ENCODE results near the gene LSS. TPM values are rescaled to one million over a fixed set of nuclear protein-coding genes. Genes with fewer than 3 reads are reported as not detected.

The LSS gene
- total RNA-seq, 2 donors from 2014 or later, result 30.8 to 43.8 TPM

DNA sequence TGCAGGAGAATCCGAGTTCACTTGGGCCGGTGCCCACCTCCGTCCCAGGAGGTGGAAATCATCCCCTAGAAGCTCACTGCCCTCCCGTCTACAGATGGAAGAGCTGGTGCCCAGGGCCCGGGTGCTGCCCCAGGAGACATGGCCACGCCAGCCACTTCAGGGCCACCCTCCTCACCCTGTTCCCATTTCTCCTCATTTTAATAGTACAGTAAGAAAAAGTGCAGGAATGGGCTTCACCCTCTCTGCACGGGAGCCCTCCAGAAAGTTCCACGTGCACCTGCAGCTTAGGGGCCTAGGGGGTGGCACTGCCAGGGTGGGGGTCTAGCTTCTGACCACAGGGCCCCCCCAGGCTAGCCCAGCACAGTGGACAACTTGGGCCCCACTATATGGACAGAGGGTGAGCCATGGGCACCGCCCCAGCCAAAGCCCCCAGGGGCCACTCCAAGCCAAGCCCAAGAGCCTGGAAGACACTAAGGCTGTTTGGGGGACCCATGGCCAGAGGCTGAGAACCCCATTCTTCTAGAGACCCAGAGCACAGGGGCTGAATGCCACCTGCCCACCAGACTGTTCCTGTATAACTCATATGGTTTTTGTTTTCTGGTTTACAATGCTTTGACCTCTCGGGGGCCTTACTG is 69.8 kb downstream of the LSS start:
- Mint-ChIP-seq H3K27me3 (peaks cover 8% of the 10 kb centered on the region), H3K9me3 (no peaks in the 10 kb centered on the region), H3K27ac (no peak overlapping the region), H3K4me1 (no peaks in the 10 kb centered on the region), H3K36me3 (ENCODE audit: low read depth) (no peaks in the 10 kb centered on the region), H3K4me3 (no peak overlapping the region)
- ATAC-seq (replicated peaks), result no peak

DNA sequence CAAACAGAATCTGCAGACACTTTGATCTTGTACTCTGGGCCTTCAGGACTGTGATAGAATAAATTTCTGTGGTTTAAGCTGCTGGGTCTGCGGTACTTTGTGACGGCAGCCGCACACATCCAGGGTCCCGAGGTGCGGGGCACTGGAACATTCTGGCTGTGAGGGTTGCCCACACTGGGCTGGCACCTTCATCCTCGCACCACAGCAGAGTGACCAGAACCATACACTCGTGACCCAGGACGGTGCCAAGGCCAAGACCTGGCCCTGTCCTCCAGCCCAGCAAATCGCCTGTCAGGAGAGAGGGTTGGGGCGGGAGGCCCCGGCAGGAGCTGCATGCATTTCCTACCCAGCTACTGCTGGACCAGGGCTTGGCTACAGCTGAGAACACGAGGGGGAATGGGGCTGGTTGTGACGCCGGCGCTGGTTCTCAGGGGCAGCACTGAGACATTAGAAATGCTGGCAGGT is 70.6 kb downstream of the LSS start:
- H3K27ac Mint-ChIP-seq, result no peak overlapping the region
- H3K27me3 Mint-ChIP-seq, result peaks cover 3% of the 10 kb centered on the region
- H3K4me3 Mint-ChIP-seq, result no peak overlapping the region
- no peaks in the 10 kb centered on the region for H3K4me1 Mint-ChIP-seq
- no peak for ATAC-seq (replicated peaks)
- H3K36me3 Mint-ChIP-seq (ENCODE audit: low read depth), result no peaks in the 10 kb centered on the region
- H3K9me3 Mint-ChIP-seq, result no peaks in the 10 kb centered on the region

DNA sequence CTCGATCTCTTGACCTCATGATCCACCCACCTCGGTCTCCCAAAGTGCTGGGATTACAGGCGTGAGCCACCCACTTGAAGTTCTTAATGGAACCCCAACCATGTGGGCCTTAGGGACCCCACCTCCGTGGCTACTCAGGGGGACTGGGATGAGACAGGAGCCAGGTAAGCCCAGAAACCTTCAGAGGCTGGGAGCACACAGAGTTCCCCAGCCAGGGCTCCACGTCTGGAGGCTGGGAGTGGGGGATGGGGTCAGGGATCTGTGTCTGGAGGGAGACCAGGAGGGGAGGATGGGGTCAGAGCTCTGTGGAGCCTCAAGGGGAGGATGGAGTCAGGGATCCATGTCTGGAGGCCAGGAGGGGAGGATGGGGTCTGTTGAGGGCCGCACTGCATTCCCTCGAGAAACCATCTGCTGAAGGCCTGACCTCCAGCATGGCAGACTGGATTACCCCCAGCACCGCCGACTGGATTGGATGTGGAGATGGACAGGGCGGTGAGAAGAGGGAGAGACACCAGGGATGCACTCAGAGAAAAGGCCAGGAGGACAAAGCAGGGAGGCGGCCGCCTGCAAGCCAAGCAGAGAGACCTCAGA is 71.1 kb downstream of the LSS start:
- no peak overlapping the region for H3K4me3 Mint-ChIP-seq
- ATAC-seq (replicated peaks), result no peak
- H3K9me3 Mint-ChIP-seq, result no peaks in the 10 kb centered on the region
- no peaks in the 10 kb centered on the region for H3K4me1 Mint-ChIP-seq
- no peaks in the 10 kb centered on the region for H3K36me3 Mint-ChIP-seq (ENCODE audit: low read depth)
- H3K27me3 Mint-ChIP-seq, result no peaks in the 10 kb centered on the region
- no peak overlapping the region for H3K27ac Mint-ChIP-seq

DNA sequence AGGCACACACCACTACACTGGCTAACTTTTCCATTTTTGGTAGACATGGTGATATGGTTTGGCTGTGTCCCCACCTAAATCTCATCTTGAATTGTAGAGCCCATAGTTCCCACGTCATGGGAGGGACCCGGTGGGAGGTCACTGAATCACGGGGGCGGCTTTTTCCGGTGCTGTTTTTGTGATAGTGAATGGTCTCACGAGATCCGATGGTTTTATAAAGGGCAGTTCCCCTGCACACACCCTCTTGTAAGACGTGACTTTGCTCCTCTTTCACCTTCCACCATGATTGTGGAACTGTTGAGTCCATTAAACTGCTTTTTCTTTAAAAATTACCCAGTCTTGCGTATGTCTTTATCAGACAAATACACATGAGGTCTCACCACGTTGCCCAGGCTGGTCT is 71.9 kb downstream of the LSS start:
- Mint-ChIP-seq H3K4me1 (no peaks in the 10 kb centered on the region), H3K4me3 (no peak overlapping the region), H3K27ac (no peak overlapping the region), H3K36me3 (ENCODE audit: low read depth) (no peaks in the 10 kb centered on the region), H3K9me3 (no peaks in the 10 kb centered on the region), H3K27me3 (no peaks in the 10 kb centered on the region)
- no peak for ATAC-seq (replicated peaks)

DNA sequence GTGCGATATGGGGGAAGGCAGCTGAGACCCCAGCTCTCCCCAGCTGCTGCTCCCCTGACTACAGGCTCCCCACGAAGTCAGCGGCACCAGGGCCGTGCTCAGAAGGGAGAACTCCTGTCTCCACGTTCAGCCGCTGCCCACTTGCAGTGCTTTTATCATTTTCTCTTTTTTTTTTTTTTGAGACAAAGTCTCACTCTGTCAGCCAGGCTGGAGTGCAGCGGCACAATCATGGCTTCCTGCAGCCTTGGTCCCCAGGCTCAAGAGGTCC is 72.3 kb downstream of the LSS start:
- H3K27me3 Mint-ChIP-seq, result no peaks in the 10 kb centered on the region
- no peaks in the 10 kb centered on the region for H3K4me1 Mint-ChIP-seq
- no peak overlapping the region for H3K27ac Mint-ChIP-seq
- H3K4me3 Mint-ChIP-seq, result no peak overlapping the region
- no peaks in the 10 kb centered on the region for H3K9me3 Mint-ChIP-seq
- ATAC-seq (replicated peaks), result no peak
- H3K36me3 Mint-ChIP-seq (ENCODE audit: low read depth), result no peaks in the 10 kb centered on the region

DNA sequence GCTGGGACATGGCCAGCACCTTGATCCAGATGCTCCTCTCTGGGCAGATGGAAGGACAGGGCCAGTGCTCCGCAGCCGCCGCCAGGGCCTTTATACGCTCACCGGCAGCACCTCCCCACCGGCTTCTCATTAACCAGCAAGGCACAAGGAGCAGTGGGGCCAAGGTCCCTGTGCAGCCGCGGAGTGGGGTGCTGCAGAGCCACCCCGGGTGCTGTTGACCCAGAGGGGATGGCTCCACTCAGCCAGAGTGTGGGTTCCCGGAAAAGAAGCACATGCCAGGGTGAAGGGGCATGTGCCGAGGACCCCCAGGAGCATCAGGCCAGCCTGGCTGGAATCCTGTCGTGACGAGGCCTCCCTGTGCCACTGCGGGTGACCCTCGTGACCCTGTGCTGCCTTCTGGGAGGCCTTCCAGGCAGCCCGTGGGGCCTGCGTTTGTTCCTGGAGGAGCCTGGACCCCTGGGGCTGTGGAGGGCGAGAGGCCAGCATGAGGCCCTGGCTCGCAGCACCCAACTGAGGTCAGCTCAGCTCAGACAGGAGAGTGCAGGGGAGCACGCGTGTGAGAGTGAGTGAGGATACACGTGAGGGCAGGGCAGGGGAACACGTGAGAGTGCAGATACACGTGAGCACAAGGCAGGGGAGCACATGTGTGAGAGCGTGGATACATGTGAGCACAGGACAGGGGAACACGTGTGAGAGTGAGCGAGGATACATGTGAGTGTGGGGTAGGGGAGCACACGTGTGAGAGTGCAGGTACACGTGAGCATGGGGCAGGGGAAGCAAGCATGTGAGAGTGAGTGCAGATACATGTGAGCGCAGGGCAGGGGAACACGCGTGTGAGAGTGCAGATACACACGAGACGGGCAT is 72.8 kb downstream of the LSS start, which contains the start of gene FTCD:
FTCD (minus strand) TSS at position 66 of the 864 bp plus-strand sequence; CDS start at position 10, 56 bp downstream.
- H3K27me3 Mint-ChIP-seq, result no peaks in the 10 kb centered on the region
- H3K27ac Mint-ChIP-seq, result no peak within 1 kb of the TSS
- no peaks in the 10 kb centered on the region for H3K9me3 Mint-ChIP-seq
- no peaks in the 10 kb centered on the region for H3K36me3 Mint-ChIP-seq (ENCODE audit: low read depth)
- ATAC-seq (replicated peaks), result no peak
- H3K4me1 Mint-ChIP-seq, result no peaks in the 10 kb centered on the region
- no peak within 1 kb of the TSS for H3K4me3 Mint-ChIP-seq

DNA sequence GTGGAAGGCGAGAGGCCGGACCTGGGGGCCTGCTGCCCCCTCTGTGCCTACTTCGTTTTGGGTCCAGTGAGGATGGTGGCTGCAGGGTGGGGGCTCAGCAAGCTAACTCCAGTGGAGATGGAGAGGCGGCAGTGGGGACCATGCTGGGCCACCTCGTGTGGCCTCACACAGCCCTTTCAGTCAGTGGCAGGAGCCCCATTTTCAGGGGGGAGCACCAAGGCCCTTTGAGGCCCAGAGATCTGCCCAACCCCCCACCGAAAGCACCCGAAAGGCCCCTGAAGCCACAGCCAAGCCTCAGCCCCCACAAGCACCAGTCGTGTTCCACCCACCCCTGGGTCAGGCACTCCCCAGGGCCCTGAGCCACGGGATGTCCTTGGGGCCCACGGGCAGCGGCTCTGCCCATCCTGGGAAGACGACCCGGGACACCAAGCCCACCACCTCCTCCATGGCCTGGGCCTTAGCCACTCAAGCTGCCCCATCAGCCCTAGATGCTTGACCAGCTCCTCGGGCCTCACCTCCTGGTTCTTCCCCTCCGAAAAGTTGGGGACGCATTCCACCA is 73.5 kb downstream of the LSS start:
- Mint-ChIP-seq H3K27ac (no peak overlapping the region), H3K36me3 (ENCODE audit: low read depth) (no peaks in the 10 kb centered on the region), H3K4me3 (no peak overlapping the region), H3K27me3 (no peaks in the 10 kb centered on the region), H3K4me1 (no peaks in the 10 kb centered on the region), H3K9me3 (no peaks in the 10 kb centered on the region)
- ATAC-seq (replicated peaks), result no peak

DNA sequence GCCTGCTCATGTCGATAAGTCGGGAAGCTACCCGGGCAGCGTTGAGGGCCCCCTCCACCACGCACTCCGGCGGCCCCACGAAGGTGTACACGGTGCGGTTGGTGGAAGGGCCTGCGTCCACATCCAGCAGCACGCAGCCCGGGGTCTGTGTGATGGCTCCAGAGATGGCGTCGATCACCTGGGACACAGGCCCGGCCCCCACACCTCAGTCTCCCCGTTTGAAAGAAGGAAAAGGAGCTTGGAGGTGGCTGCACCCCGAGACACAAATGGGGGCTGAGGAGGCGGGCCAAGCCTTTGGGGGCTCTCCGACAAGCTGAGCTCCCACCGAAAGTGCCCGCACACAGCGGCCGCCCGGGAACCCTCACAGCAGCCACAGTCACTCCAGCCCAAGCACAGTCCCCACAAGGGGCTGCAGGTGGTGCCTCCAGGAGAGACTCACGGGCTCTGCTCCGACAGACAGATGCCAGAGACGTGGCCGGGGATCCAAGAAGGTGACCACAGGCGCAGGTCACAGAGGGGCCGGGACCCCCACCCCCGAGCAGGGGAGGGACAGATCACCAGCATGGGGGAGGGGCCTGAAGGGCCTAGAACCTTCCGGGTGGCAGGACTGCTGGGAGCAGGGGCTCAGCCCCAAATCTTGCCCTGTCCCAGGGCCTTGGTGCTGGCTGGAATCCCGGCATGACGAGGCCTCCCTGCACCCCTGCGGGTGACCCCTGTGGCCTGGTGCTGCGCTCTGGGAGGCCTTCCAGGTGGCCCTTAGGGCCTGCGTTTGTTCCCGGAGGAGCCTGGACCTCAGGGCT is 74.2 kb downstream of the LSS start:
- H3K27me3 Mint-ChIP-seq, result no peaks in the 10 kb centered on the region
- H3K4me1 Mint-ChIP-seq, result no peaks in the 10 kb centered on the region
- no peak overlapping the region for H3K4me3 Mint-ChIP-seq
- no peaks in the 10 kb centered on the region for H3K9me3 Mint-ChIP-seq
- H3K27ac Mint-ChIP-seq, result no peak overlapping the region
- ATAC-seq (replicated peaks), result no peak
- no peaks in the 10 kb centered on the region for H3K36me3 Mint-ChIP-seq (ENCODE audit: low read depth)

DNA sequence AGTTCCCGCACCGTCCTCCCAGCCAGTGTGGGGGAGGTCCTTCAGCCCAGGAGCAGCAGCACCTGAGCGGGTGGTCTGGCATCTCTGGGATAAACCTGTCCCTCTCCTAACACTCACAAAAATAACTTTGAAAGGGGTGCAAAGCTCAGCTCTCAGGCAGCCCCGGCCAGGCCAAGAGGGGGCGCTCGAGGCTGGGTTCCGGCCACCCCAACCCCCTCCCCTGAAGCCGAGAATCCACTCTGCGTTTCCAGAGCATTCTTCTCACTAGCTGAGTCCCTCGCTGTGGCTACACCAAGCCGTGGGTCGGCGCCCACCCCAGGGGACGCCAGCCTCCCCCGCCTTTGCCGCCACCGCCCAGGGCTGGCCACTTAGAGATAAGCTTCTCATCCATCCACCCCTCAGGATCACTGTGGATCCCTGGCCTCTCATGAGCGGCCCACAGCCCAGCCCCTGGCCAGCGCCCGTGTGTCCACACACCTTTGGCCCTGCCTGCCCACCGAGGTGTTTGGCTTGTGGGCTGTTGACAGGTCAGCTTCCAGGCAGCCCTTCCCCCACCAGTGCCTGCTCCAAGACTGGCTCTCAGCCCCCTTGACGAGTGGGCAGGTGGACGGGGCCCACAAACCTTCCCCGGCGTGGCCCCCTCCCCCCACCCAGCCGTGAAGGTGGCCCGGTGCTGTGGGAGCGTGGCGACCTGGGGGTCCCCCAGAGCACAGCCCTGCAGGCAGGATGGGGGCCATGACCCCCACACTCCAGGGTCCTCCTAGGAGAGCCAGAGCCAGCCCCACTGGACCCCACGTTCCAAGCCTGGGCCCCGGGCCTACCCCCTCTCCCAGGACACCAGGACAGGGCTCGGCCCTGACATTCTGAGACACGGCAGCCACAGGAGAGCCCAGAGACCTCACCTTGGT is 75.1 kb downstream of the LSS start:
- Mint-ChIP-seq H3K36me3 (ENCODE audit: low read depth) (no peaks in the 10 kb centered on the region), H3K4me1 (no peaks in the 10 kb centered on the region), H3K9me3 (no peaks in the 10 kb centered on the region), H3K27me3 (no peaks in the 10 kb centered on the region), H3K27ac (no peak overlapping the region), H3K4me3 (no peak overlapping the region)
- ATAC-seq (replicated peaks), result peak; percentile 74

DNA sequence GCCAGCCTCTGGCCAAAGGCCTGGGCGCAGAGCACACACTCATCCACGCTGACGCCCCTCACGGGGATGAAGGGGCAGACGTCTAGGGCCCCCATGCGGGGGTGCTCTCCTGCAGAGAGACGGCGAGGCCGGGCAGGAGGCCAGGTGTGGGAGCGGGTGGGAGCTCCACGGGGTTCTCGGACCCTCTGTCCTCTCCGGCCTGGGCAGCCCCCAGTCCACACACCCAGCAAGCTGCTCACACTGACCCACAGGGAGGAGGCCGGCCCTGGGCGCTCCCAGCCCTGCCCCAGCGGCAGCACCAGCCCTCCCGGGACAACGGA is 75.7 kb downstream of the LSS start:
- no peaks in the 10 kb centered on the region for H3K27me3 Mint-ChIP-seq
- no peaks in the 10 kb centered on the region for H3K9me3 Mint-ChIP-seq
- H3K36me3 Mint-ChIP-seq (ENCODE audit: low read depth), result no peaks in the 10 kb centered on the region
- ATAC-seq (replicated peaks), result no peak
- no peak overlapping the region for H3K4me3 Mint-ChIP-seq
- no peak overlapping the region for H3K27ac Mint-ChIP-seq
- H3K4me1 Mint-ChIP-seq, result no peaks in the 10 kb centered on the region

DNA sequence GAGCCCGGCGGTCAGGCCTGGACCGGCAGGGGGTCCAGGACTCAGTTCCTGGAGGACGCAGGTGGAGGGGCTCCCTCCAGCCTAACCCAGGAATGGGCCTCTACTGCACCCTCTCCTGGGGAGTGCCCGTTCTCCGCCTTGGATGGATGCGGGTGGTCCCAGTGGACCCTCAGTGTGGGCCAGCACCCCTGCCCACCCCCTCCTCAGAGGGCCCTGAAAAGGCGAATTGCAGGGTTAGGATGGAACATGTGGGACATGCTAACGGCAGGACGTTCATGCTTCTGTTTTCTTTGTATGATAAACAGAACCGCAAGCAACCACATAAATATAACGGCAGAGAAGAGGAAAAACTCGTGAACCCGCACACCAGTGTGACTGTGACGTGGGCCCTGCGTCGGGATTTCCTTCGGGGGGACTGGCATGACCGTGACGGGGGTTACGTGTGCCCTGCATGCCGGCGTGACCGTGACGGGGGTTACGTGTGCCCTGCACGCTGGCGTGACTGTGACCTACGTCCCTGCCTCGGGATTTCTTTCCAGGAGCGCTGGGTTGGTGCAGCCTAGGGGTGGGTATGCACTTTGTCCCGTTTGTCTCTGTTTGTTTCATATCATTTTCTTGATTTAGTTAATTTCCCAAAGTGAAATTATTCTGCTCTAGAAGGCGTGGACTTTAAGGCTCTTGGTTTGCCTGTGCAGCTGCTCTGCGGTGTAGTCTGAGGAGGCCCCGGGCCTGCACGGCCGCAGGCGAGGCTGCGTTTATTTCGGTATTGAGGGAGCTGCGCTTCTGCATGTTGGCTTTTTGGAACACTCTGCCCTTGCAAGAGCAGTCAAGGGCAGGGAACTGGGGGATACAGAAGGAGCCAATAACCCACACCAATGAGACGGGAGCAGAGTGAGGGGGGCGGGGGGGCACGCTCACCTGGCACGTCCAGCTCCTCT is 76.3 kb downstream of the LSS start:
- H3K4me3 Mint-ChIP-seq, result no peak overlapping the region
- no peaks in the 10 kb centered on the region for H3K9me3 Mint-ChIP-seq
- no peaks in the 10 kb centered on the region for H3K4me1 Mint-ChIP-seq
- H3K36me3 Mint-ChIP-seq (ENCODE audit: low read depth), result no peaks in the 10 kb centered on the region
- no peak overlapping the region for H3K27ac Mint-ChIP-seq
- no peak for ATAC-seq (replicated peaks)
- H3K27me3 Mint-ChIP-seq, result no peaks in the 10 kb centered on the region

DNA sequence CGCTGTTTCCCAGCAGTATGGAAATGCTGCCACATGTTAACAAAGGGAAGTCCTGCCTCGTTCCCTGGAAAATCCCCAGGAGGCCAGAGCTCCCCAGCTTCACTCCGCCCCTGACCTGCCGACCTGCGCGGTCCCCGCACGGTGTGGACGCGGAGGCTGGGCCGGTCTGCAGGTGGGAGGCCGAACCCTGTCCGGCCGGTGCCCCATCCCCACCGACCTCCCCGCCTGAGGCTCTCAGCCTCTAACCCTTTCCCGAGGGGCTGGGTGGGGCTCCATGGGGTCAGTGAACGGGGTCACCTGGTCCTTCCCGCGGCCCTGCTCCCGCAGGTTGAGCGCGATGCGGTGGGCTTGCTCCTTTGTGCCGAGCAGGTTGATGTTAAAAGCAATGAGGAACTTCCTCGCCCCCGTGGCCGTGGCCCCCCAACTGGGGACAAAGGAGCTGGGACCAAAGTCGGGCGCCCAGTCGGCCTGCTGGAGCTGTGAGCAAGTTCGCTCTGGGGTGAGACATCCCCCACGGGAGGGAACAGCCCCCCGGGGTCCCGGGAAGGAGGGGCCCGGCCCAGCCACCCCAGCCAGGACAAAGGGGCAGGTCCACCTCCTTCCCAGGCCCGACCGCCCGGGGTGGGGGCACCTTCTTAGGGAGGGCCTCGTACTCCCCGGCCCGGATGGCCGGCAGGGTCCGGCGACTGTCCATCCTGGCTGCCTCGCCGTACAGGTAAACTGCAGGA is 77.1 kb downstream of the LSS start:
- no peak overlapping the region for H3K27ac Mint-ChIP-seq
- H3K4me1 Mint-ChIP-seq, result no peaks in the 10 kb centered on the region
- no peak for ATAC-seq (replicated peaks)
- H3K27me3 Mint-ChIP-seq, result no peaks in the 10 kb centered on the region
- no peaks in the 10 kb centered on the region for H3K9me3 Mint-ChIP-seq
- no peak overlapping the region for H3K4me3 Mint-ChIP-seq
- no peaks in the 10 kb centered on the region for H3K36me3 Mint-ChIP-seq (ENCODE audit: low read depth)

All from activated T-helper 17 cell treated with anti-CD3 and anti-CD28 coated beads, Interleukin-2, amount 50 U/mL, for 72 hours (primary cell).